ENCODE measurements around the gene FAM118A.

DNA sequence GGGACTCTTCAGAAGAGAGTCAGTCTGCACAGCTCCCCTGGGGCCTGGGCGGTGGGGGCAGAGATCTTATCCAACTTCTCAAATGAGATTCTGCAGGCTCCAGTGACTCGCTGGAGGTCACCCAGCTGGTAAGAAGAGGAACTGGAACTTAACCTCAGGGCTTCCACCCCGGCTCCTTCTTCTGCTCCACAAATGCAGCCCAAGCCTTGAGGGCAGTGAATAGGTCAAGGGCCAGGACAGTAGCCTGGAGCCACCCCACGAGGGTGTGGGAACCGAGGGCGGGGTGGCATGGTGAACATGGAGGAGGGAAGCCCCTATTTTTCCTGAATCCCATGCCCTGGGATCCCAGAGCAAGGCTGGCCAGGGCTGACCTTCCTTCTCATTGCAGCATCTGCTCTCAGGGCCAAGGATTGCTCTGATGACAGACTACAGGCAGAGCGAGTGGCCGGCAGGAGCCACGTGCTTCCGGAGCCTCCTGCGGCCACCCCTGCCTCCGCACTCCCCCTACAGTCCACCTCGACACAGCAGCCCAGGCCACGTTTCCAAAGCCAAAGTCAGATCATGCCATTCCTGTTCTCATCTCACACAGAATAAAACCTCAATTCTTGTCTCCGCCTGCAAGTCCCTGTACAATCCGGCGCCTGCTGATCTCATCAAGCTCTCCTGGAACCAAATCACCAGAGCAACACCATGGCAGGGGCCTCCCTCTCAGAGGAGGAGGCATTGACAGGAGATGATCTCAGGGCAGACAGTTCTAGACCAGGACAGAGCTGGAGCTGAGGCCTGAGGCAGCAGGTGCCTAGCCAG, 46.1 kb upstream of the FAM118A start:
- TF ChIP-seq CREB1 (CRISPR knock-in tag; IDR thresholded peaks at IDR 0.05): no peak
- TF ChIP-seq, protein P1, sequence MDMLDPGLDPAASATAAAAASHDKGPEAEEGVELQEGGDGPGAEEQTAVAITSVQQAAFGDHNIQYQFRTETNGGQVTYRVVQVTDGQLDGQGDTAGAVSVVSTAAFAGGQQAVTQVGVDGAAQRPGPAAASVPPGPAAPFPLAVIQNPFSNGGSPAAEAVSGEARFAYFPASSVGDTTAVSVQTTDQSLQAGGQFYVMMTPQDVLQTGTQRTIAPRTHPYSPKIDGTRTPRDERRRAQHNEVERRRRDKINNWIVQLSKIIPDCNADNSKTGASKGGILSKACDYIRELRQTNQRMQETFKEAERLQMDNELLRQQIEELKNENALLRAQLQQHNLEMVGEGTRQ (CRISPR knock-in tag; IDR thresholded peaks at IDR 0.05): peak; percentile 87
- TF ChIP-seq, protein P2, sequence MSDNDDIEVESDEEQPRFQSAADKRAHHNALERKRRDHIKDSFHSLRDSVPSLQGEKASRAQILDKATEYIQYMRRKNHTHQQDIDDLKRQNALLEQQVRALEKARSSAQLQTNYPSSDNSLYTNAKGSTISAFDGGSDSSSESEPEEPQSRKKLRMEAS (CRISPR knock-in tag; IDR thresholded peaks at IDR 0.05): peak; percentile 98
- TF ChIP-seq, protein P3, sequence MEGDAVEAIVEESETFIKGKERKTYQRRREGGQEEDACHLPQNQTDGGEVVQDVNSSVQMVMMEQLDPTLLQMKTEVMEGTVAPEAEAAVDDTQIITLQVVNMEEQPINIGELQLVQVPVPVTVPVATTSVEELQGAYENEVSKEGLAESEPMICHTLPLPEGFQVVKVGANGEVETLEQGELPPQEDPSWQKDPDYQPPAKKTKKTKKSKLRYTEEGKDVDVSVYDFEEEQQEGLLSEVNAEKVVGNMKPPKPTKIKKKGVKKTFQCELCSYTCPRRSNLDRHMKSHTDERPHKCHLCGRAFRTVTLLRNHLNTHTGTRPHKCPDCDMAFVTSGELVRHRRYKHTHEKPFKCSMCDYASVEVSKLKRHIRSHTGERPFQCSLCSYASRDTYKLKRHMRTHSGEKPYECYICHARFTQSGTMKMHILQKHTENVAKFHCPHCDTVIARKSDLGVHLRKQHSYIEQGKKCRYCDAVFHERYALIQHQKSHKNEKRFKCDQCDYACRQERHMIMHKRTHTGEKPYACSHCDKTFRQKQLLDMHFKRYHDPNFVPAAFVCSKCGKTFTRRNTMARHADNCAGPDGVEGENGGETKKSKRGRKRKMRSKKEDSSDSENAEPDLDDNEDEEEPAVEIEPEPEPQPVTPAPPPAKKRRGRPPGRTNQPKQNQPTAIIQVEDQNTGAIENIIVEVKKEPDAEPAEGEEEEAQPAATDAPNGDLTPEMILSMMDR (IDR thresholded peaks at IDR 0.05): peak; percentile 29; the same call in 1 of the 2 replicates
- TF ChIP-seq, protein P4, sequence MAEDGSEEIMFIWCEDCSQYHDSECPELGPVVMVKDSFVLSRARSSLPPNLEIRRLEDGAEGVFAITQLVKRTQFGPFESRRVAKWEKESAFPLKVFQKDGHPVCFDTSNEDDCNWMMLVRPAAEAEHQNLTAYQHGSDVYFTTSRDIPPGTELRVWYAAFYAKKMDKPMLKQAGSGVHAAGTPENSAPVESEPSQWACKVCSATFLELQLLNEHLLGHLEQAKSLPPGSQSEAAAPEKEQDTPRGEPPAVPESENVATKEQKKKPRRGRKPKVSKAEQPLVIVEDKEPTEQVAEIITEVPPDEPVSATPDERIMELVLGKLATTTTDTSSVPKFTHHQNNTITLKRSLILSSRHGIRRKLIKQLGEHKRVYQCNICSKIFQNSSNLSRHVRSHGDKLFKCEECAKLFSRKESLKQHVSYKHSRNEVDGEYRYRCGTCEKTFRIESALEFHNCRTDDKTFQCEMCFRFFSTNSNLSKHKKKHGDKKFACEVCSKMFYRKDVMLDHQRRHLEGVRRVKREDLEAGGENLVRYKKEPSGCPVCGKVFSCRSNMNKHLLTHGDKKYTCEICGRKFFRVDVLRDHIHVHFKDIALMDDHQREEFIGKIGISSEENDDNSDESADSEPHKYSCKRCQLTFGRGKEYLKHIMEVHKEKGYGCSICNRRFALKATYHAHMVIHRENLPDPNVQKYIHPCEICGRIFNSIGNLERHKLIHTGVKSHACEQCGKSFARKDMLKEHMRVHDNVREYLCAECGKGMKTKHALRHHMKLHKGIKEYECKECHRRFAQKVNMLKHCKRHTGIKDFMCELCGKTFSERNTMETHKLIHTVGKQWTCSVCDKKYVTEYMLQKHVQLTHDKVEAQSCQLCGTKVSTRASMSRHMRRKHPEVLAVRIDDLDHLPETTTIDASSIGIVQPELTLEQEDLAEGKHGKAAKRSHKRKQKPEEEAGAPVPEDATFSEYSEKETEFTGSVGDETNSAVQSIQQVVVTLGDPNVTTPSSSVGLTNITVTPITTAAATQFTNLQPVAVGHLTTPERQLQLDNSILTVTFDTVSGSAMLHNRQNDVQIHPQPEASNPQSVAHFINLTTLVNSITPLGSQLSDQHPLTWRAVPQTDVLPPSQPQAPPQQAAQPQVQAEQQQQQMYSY (CRISPR knock-in tag; IDR thresholded peaks at IDR 0.05): no peak
- TF ChIP-seq ZNF121 (CRISPR knock-in tag; IDR thresholded peaks at IDR 0.05): peak; percentile 36; the same call in 1 of the 2 replicates
- TF ChIP-seq TP53 (CRISPR knock-in tag; IDR thresholded peaks at IDR 0.05): 0 out of 2 replicates have a peak, but pooled peaks have one; percentile 51

Measured in WTC11 (cell line).